Smooth muscle cell (in vitro differentiated cells): Measurements from ENCODE around the gene ZCCHC2. TPM values are rescaled to one million over a fixed set of nuclear protein-coding genes. Genes with fewer than 3 reads are reported as not detected.
A peak's percentile ranks its signal among the peaks of the same experiment; 100 is the strongest.

Experiments
- DNase-seq: peaks from one replicate; lab custom pipeline; 2025; ENCODE audit not compliant: unreplicated experiment; lab: John Stamatoyannopoulos, UW
- H2AFZ ChIP-seq: fragments of 200-600 bp; sonication (generic); 2 replicates; pipeline ENCODE4 v1.6.0; 2016; ENCODE audit warnings: antibody characterized with exemption, low read depth, mild to moderate bottlenecking
- H3F3A ChIP-seq: fragments of 200-600 bp; sonication (generic); 2 replicates; pipeline ENCODE4 v1.6.0; 2017; ENCODE audit warnings: antibody characterized with exemption, low read depth
- H3K27ac ChIP-seq: fragments of 200-600 bp; sonication (generic); 2 replicates; pipeline ENCODE4 v1.5.1; 2016; ENCODE audit warnings: low read depth, mild to moderate bottlenecking
- H3K27me3 ChIP-seq: fragments of 200-600 bp; sonication (generic); 2 replicates; pipeline ENCODE4 v1.6.1; 2016; ENCODE audit warnings: low read depth, mild to moderate bottlenecking
- H3K36me3 ChIP-seq: fragments of 200-600 bp; sonication (generic); 2 replicates; pipeline ENCODE4 v1.5.1; 2016; ENCODE audit warnings: low read depth
- H3K4me1 ChIP-seq: fragments of 200-600 bp; sonication (generic); 2 replicates; pipeline ENCODE4 v1.5.1; 2016; ENCODE audit warnings: low read depth
- H3K4me2 ChIP-seq: fragments of 200-600 bp; sonication (generic); 2 replicates; pipeline ENCODE4 v1.6.0; 2016; ENCODE audit warnings: mild to moderate bottlenecking
- H3K4me3 ChIP-seq: fragments of 200-600 bp; sonication (generic); 2 replicates; pipeline ENCODE4 v1.5.1; 2016; ENCODE audit warnings: mild to moderate bottlenecking
- H3K79me2 ChIP-seq: fragments of 200-600 bp; sonication (generic); 2 replicates; pipeline ENCODE4 v1.6.0; 2016; ENCODE audit warnings: low read depth, mild to moderate bottlenecking
- H3K9ac ChIP-seq: fragments of 200-600 bp; sonication (generic); 2 replicates; pipeline ENCODE4 v1.6.0; 2016; ENCODE audit warnings: low read depth
- H3K9me3 ChIP-seq: fragments of 200-600 bp; sonication (generic); replicated peaks from 2 replicates; pipeline ENCODE4 v1.5.1; 2016; ENCODE audit warnings: low read depth
- H4K20me1 ChIP-seq: fragments of 200-600 bp; sonication (generic); 2 replicates; pipeline ENCODE4 v1.6.0; 2016; ENCODE audit warnings: low read depth
- WGBS: methylation state at CpG from one replicate; pipeline ENCODE4 v1.1.7; 2016; ENCODE audit warnings: low lambda C conversion rate; 5-methylcytosine and 5-hydroxymethylcytosine counted together
- polyA plus RNA-seq: library from polyadenylated mRNA; unstranded; fragments of >200 nt; fragmentation: Nextera tagmentation; extraction: Ambion mirVana; gene quantifications from 2 replicates; pipeline ENCODE4 v1.2.1, GENCODE V29; 2016
- total RNA-seq: library from RNA; depleted of rRNA; stranded (reverse); fragments of >200 nt; gene quantifications from 2 replicates; pipeline ENCODE4 v1.2.3, GENCODE V29; 2014
- TF ChIP-seq, protein P1 (sequence below): fragments of 200-600 bp; sonication (generic); IDR thresholded peaks from 2 replicates; pipeline ENCODE4 v1.5.1; 2017; ENCODE audit warnings: borderline replicate concordance, mild to moderate bottlenecking, antibody characterized with exemption; ENCODE audit not compliant: insufficient read depth, poor library complexity, severe bottlenecking

ZCCHC2 gene
- total and polyA plus RNA-seq, 2 experiments from 2014 or later, result 0.74 to 8.1 TPM

- Histone ChIP-seq H3K79me2 (no peaks in the 10 kb centered on the region), H3K27me3 (no peaks in the 10 kb centered on the region), H3K9me3 (no peaks in the 10 kb centered on the region), H3K4me1 (no peaks in the 10 kb centered on the region), H4K20me1 (no peaks in the 10 kb centered on the region), H3K4me2 (no peak overlapping the region), H3K4me3 (peak overlapping the region; percentile 3), H3K9ac (no peak overlapping the region), H3K36me3 (no peaks in the 10 kb centered on the region), H3F3A (no peaks in the 10 kb centered on the region), H2AFZ (no peak overlapping the region), H3K27ac (no peak overlapping the region)
- 84% methylated on average over 7 of the region's 7 CpGs for WGBS
- TF ChIP-seq, protein P1, sequence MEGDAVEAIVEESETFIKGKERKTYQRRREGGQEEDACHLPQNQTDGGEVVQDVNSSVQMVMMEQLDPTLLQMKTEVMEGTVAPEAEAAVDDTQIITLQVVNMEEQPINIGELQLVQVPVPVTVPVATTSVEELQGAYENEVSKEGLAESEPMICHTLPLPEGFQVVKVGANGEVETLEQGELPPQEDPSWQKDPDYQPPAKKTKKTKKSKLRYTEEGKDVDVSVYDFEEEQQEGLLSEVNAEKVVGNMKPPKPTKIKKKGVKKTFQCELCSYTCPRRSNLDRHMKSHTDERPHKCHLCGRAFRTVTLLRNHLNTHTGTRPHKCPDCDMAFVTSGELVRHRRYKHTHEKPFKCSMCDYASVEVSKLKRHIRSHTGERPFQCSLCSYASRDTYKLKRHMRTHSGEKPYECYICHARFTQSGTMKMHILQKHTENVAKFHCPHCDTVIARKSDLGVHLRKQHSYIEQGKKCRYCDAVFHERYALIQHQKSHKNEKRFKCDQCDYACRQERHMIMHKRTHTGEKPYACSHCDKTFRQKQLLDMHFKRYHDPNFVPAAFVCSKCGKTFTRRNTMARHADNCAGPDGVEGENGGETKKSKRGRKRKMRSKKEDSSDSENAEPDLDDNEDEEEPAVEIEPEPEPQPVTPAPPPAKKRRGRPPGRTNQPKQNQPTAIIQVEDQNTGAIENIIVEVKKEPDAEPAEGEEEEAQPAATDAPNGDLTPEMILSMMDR, result no peak
- DNase-seq, result no peak
Observed at GRCh38 chr18:62506495-62507143, 16.2 kb upstream of the ZCCHC2 start.

GRCh38 chr18:62509779-62510178 is 13.0 kb upstream of the ZCCHC2 start:
- Histone ChIP-seq H3K27me3 (no peaks in the 10 kb centered on the region), H2AFZ (no peak overlapping the region), H3K27ac (no peak overlapping the region), H3K9ac (no peak overlapping the region), H3K36me3 (peaks cover 5% of the 10 kb centered on the region), H3K9me3 (peaks cover 11% of the 10 kb centered on the region), H3K4me2 (no peak overlapping the region), H4K20me1 (no peaks in the 10 kb centered on the region), H3K4me3 (no peak overlapping the region), H3F3A (no peaks in the 10 kb centered on the region), H3K4me1 (no peaks in the 10 kb centered on the region), H3K79me2 (no peaks in the 10 kb centered on the region)
- no peak for DNase-seq
- TF ChIP-seq, protein P1, result no peak
- 81% methylated on average over 1 of the region's 1 CpG for WGBS

- Histone ChIP-seq H4K20me1 (no peaks in the 10 kb centered on the region), H3K79me2 (no peaks in the 10 kb centered on the region), H3K9ac (no peak overlapping the region), H3K9me3 (peaks cover 11% of the 10 kb centered on the region), H3K36me3 (peaks cover 5% of the 10 kb centered on the region), H2AFZ (no peak overlapping the region), H3K4me1 (no peaks in the 10 kb centered on the region), H3K27ac (no peak overlapping the region), H3F3A (no peaks in the 10 kb centered on the region), H3K4me3 (no peak overlapping the region), H3K4me2 (no peak overlapping the region), H3K27me3 (no peaks in the 10 kb centered on the region)
- DNase-seq, result no peak
- 58% methylated on average over 2 of the region's 2 CpGs for WGBS
- TF ChIP-seq, protein P1, result no peak
Observed at GRCh38 chr18:62510789-62511188, 12.0 kb upstream of the ZCCHC2 start.

DNA sequence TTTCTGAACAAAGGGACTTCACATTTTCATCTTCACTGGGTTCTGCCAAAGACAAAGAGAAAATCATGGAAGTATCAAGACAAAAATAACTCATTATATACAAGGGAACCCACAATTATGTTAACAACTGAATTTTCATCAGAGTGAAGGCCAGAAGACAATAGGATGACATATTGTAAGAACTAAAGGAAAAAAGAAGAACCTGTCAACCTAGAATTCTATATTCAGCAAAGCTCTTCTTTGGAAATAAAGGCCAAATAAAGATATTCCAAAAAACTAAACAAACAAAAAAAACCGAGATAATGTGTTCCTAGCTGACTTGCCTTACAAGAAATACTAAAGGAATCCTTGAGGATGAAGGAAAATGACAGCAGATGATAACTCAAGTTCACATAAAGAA is 10.3 kb upstream of the ZCCHC2 start:
- Histone ChIP-seq H2AFZ (no peak overlapping the region), H3F3A (no peaks in the 10 kb centered on the region), H3K4me3 (no peak overlapping the region), H3K9me3 (peaks cover 11% of the 10 kb centered on the region), H3K79me2 (no peaks in the 10 kb centered on the region), H3K4me2 (no peak overlapping the region), H3K36me3 (peaks cover 5% of the 10 kb centered on the region), H3K4me1 (no peaks in the 10 kb centered on the region), H3K27ac (no peak overlapping the region), H4K20me1 (no peaks in the 10 kb centered on the region), H3K27me3 (no peaks in the 10 kb centered on the region), H3K9ac (no peak overlapping the region)
- 83% methylated on average over 1 of the region's 1 CpG for WGBS
- TF ChIP-seq, protein P1, result no peak
- DNase-seq, result no peak
